Anterior cingulate cortex (tissue), 58 donors: Measurements from ENCODE around the gene TOMM70.

Experiments used
- DNase-seq, 58 donors: peaks; one replicate each; lab custom pipeline; 2025; lab: John Stamatoyannopoulos, UW

TOMM70 gene

GRCh38 chr3:100412912-100413590 lies 12.2 kb upstream of the TOMM70 start:
- DNase-seq, result peak in 1 of 58 donors; percentile 1

- no peak for DNase-seq
These were observed 10.4 kb upstream of the TOMM70 start for GRCh38 chr3:100411091-100411982.

- DNase-seq, result no peak
These were observed 7.2 kb upstream of the TOMM70 start for GRCh38 chr3:100407977-100408532.

- DNase-seq, result no peak
These were observed 6.3 kb upstream of the TOMM70 start for GRCh38 chr3:100407164-100407563.

- DNase-seq, result no peak
These were observed 3.3 kb upstream of the TOMM70 start for GRCh38 chr3:100404250-100404548.

- DNase-seq, result peak in 1 of 58 donors; percentile 2
These were observed 2.7 kb upstream of the TOMM70 start for GRCh38 chr3:100403362-100404249.

GRCh38 chr3:100402891-100403290 lies 2.0 kb upstream of the TOMM70 start:
- no peak for DNase-seq

GRCh38 chr3:100402256-100402655 lies 1.4 kb upstream of the TOMM70 start:
- no peak for DNase-seq

- DNase-seq, result peak in 39 of 58 donors; percentile 11 to 76 (median 46)
These were observed 769 bp upstream of the TOMM70 start for GRCh38 chr3:100401674-100402041.

- peak in 5 of 58 donors; percentile 12 to 51 (median 24) for DNase-seq
These were observed 490 bp downstream of the TOMM70 start for GRCh38 chr3:100400419-100400779.

- DNase-seq, result no peak
These were observed 1.4 kb downstream of the TOMM70 start for GRCh38 chr3:100399341-100400071.

GRCh38 chr3:100396967-100397366 lies 3.9 kb downstream of the TOMM70 start:
- DNase-seq, result no peak

GRCh38 chr3:100395679-100396431 lies 5.0 kb downstream of the TOMM70 start:
- no peak for DNase-seq

- no peak for DNase-seq
These were observed 11.9 kb downstream of the TOMM70 start for GRCh38 chr3:100389025-100389424.

GRCh38 chr3:100386437-100387074 lies 14.3 kb downstream of the TOMM70 start:
- DNase-seq, result no peak

GRCh38 chr3:100384733-100385525 lies 16.0 kb downstream of the TOMM70 start:
- no peak for DNase-seq

GRCh38 chr3:100376301-100376700 lies 24.6 kb downstream of the TOMM70 start:
- no peak for DNase-seq

- DNase-seq, result no peak
These were observed 26.4 kb downstream of the TOMM70 start for GRCh38 chr3:100374521-100374920.
